Colonic mucosa (tissue), 4 donors: ENCODE results near the gene MDFIC2. TPM values are rescaled to one million over a fixed set of nuclear protein-coding genes. Genes with fewer than 3 reads are reported as not detected.
"Not testable (repeated sequence)": the region's sequence is repeated elsewhere in the genome, so short reads cannot be mapped to it uniquely, and the experiment has no call there.

Source experiments
- DNase-seq: peaks from one replicate; pipeline ENCODE4 v3.0.0-alpha.2; 2020
- H3K27ac ChIP-seq: fragments of 200-600 bp; one replicate; pipeline ENCODE4 v1.8.0; 2021
- H3K27me3 ChIP-seq: fragments of 200-600 bp; one replicate; pipeline ENCODE4 v1.8.0; 2021
- H3K36me3 ChIP-seq: fragments of 200-600 bp; one replicate; pipeline ENCODE4 v1.8.0; 2021
- H3K4me1 ChIP-seq: fragments of 200-600 bp; one replicate; pipeline ENCODE4 v1.8.0; 2021; ENCODE audit warnings: mild to moderate bottlenecking
- H3K4me3 ChIP-seq: fragments of 200-600 bp; one replicate; pipeline ENCODE4 v1.8.0; 2021
- H3K9ac ChIP-seq, 2 donors: one replicate each; pipeline ENCODE4 v1.7.0; 2013; ENCODE audit warnings: control low read depth in 2 of 2, low read depth in 2 of 2, low read length in 2 of 2
- H3K9me3 ChIP-seq: fragments of 200-600 bp; one replicate; pipeline ENCODE4 v1.8.0; 2021
- CTCF ChIP-seq: fragments of 200-600 bp; IDR thresholded peaks from one replicate; pipeline ENCODE4 v1.8.0; 2022; ENCODE audit warnings: antibody characterized with exemption, mild to moderate bottlenecking
- intact Hi-C: fragments of 100-400 bp; cut with DNase I; formaldehyde crosslinking; loops from one replicate; pipeline ENCODE4 v1.14.1; 2022
- total RNA-seq, 2 donors: library from RNA; stranded (reverse); fragmentation: NEBNext Ultra II Directional in 1 of 2; extraction: Animal tissue kit (Norgen Biotek cat#: 25700) in 1 of 2; gene quantifications; one replicate each; pipeline ENCODE4 v1.2.1, GENCODE V29; 2021
- donor health status: healthy.
- donor health status: DM: no; HTN: no; CAD: no.
- donor health status: DM: no; HTN: no; CAD: no.

The MDFIC2 gene
- total RNA-seq, 2 donors from 2014 or later = not detected

GRCh38 chr3:70233112-70233511, 79.3 kb downstream of the MDFIC2 start:
- Histone ChIP-seq H3K36me3 (no peaks in the 10 kb centered on the region), H3K9me3 (no peaks in the 10 kb centered on the region), H3K27me3 (no peaks in the 10 kb centered on the region), H3K9ac (no peak overlapping the region), H3K4me3 (no peak overlapping the region), H3K4me1 (no peaks in the 10 kb centered on the region), H3K27ac (no peak overlapping the region)
- DNase-seq = no peak
- intact Hi-C loops = no loop called here
- TF ChIP-seq CTCF = no peak

DNA sequence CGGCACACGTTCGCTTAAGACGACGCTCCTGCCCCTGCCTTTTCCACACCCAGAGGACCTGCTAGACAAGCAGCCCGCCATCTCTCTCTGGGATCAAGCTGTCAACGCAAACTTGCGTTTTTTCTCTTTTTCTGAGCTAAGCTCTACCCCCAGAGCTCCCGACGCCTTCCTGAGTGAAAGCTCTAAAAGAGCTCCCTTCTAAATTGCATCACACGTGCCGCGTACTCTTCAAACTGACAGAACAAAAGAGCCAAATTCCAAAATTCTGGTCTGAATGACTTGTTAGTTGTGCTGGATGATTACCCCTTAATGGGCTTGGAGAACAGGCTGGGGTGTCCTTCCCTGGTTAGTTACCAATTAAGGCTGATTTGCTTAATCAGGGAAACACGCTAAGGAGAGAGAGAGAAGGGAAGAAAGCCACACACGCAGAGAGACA, 81.2 kb downstream of the MDFIC2 start:
- TF ChIP-seq CTCF = no peak
- intact Hi-C loops = no loop called here
- no peak for DNase-seq

DNA sequence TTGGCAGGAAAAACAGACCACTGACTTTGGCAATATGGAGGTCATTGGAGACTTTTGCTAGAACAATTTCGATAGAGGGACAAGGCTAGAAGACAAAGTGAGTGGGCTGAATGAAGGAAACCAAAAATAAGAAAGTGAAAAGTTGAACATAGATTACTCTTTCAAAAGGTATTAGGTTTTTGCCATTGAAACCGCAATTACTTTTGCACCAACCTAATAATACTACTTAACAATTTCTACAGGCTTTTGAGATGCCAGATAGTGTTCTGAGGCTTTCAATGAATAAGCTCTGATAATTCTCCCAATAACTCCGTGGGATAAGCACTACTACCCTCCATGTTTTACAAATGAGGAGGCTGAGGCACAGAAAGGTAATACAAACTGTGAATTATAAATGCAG, 85.0 kb downstream of the MDFIC2 start:
- DNase-seq = no peak
- no peaks in the 10 kb centered on the region for H3K4me1 ChIP-seq
- intact Hi-C loops = no loop called here
- no peak overlapping the region for H3K27ac ChIP-seq
- no peak overlapping the region for H3K4me3 ChIP-seq
- no peaks in the 10 kb centered on the region for H3K9me3 ChIP-seq
- no peaks in the 10 kb centered on the region for H3K27me3 ChIP-seq
- no peak overlapping the region for H3K9ac ChIP-seq
- no peak for TF ChIP-seq CTCF
- no peaks in the 10 kb centered on the region for H3K36me3 ChIP-seq

More for the DNA sequence above, 81.2 kb downstream of the MDFIC2 start:
- Histone ChIP-seq H3K36me3 (no peaks in the 10 kb centered on the region), H3K9me3 (no peaks in the 10 kb centered on the region), H3K4me1 (no peaks in the 10 kb centered on the region), H3K27me3 (no peaks in the 10 kb centered on the region), H3K4me3 (no peak overlapping the region), H3K9ac (no peak overlapping the region), H3K27ac (no peak overlapping the region)

DNA sequence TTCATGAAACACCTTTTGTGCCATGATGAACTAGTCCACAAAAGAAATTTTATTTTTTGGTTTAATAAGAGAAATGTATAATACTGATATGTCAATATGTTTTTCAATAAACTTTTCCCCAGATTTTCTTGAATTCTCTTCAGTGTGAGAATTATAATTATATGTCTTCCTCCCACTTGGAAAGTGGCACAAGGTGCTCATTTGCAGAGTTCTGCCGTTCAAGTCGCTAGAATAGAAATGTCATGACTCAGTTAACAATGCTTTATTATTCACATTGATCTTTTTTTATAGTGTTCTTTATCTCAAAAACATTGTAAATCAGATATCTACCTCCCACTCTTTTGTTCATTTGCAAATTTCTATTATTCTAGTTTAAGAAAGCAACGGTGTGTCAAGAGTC, 87.3 kb downstream of the MDFIC2 start:
- Histone ChIP-seq H3K27me3 (no peaks in the 10 kb centered on the region), H3K27ac (no peak overlapping the region), H3K9me3 (no peaks in the 10 kb centered on the region), H3K4me3 (no peak overlapping the region), H3K36me3 (no peaks in the 10 kb centered on the region), H3K4me1 (no peaks in the 10 kb centered on the region), H3K9ac (no peak overlapping the region)
- no peak for DNase-seq
- TF ChIP-seq CTCF = no peak
- intact Hi-C loops = no loop called here

DNA sequence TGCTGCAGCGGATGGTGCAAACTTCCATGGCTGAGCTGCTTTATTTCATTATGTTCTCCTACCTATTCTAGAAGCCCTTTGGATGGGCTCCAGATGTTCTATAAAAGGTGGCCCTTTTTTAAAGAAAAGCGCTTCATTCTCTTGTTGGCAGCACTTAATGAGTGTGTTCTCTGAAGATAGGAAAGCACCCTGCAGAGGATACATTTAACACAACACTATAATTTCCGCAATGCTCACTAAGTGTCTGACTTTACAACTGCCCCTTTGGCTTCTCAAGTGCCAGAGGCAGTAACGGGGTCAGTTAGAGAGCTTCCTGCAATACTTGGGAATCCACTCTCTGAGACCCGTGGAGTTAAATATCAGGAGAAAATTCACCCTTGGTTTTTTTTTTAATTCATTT, 88.1 kb downstream of the MDFIC2 start:
- intact Hi-C loops = no loop called here
- Histone ChIP-seq H3K4me3 (no peak overlapping the region), H3K9me3 (no peaks in the 10 kb centered on the region), H3K27ac (no peak overlapping the region), H3K36me3 (no peaks in the 10 kb centered on the region), H3K27me3 (no peaks in the 10 kb centered on the region), H3K4me1 (no peaks in the 10 kb centered on the region), H3K9ac (no peak overlapping the region)
- DNase-seq = no peak
- TF ChIP-seq CTCF = no peak

DNA sequence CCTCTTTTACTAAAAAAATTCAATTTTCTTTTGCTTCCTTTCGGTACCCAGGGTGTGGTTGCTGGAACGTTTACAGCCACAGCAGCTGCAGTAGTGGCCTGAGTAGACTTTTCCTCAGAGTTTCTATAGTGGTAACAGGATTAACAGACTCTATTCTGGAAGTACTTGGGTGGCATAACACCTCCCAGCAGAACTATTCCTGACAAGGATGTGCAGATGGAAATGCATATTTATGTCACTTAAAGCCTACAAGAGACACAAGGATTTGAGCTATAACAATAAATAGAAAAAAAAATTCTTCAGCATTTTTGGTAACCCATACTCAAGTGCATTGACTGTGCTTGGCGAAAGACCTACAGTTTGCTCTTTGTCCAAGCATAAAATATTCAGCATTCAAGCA, 94.0 kb downstream of the MDFIC2 start:
- Histone ChIP-seq H3K27ac (no peak overlapping the region), H3K4me3 (no peak overlapping the region), H3K4me1 (no peaks in the 10 kb centered on the region), H3K36me3 (no peaks in the 10 kb centered on the region), H3K27me3 (no peaks in the 10 kb centered on the region), H3K9ac (no peak overlapping the region), H3K9me3 (no peaks in the 10 kb centered on the region)
- DNase-seq = no peak
- intact Hi-C loops = no loop called here
- no peak for TF ChIP-seq CTCF

DNA sequence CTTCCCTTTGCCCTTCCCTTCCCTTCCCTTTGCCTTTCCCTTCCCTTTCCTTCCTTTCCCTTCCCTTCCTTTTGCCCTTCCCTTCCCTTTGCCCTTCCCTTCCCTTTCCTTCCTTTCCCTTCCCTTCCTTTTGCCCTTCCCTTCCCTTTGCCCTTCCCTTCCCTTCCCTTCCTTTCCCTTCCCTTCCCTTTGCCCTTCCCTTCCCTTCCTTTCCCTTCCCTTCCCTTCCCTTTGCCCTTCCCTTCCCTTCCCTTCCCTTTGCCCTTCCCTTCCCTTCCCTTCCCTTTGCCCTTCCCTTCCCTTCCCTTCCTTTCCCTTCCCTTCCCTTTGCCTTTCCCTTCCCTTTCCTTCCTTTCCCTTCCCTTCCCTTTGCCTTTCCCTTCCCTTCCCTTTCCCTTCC, 101.2 kb downstream of the MDFIC2 start:
- H3K9me3 ChIP-seq, H3K4me3 ChIP-seq, H3K4me1 ChIP-seq, DNase-seq, H3K27me3 ChIP-seq, intact Hi-C loops, H3K9ac ChIP-seq, H3K27ac ChIP-seq, H3K36me3 ChIP-seq: not testable (repeated sequence)
